Ascending aorta (tissue), 2 donors: ENCODE measurements around the gene CATSPERZ. TPM values are rescaled to one million over a fixed set of nuclear protein-coding genes. Genes with fewer than 3 reads are reported as not detected.
"Not testable (repeated sequence)": the region's sequence is repeated elsewhere in the genome, so short reads cannot be mapped to it uniquely, and the experiment has no call there.

Source experiments
- DNase-seq, 2 donors: peaks; one replicate each; pipeline ENCODE4 v3.0.0-alpha.2; 2019; ENCODE audit warnings: low spot score in 2 of 2
- H3K27ac ChIP-seq, 2 donors: fragments of 200-600 bp; sonication (generic); one replicate each; pipeline ENCODE4 v1.5.1; 2016 to 2017; ENCODE audit warnings: mild to moderate bottlenecking in 1 of 2
- H3K27me3 ChIP-seq: fragments of 200-600 bp; sonication (generic); one replicate; pipeline ENCODE4 v1.5.1; 2017
- H3K36me3 ChIP-seq, 2 donors: fragments of 200-600 bp; sonication (generic); one replicate each; pipeline ENCODE4 v1.5.1; 2016
- H3K4me1 ChIP-seq, 2 donors: fragments of 200-600 bp; sonication (generic); one replicate each; pipeline ENCODE4 v1.5.1; 2016 to 2017; ENCODE audit warnings: mild to moderate bottlenecking in 1 of 2
- H3K4me3 ChIP-seq, 2 donors: fragments of 200-600 bp; sonication (generic); one replicate each; pipeline ENCODE4 v1.5.1; 2016 to 2017; ENCODE audit warnings: mild to moderate bottlenecking in 1 of 2
- H3K9me3 ChIP-seq, 2 donors: fragments of 200-600 bp; sonication (generic); one replicate each; pipeline ENCODE4 v1.5.1; 2016
- CTCF ChIP-seq, 3 experiments: fragments of 200-600 bp in 2 of 3; fragments of 450-650 bp in 1 of 3; sonication (generic) in 2 of 3; IDR thresholded peaks; one replicate each; pipeline ENCODE4 v1.5.1; 2016 to 2019; ENCODE audit warnings: antibody characterized with exemption in 3 of 3, mild to moderate bottlenecking in 1 of 3, moderate library complexity in 1 of 3
- intact Hi-C: fragments of 100-400 bp; cut with DNase I; formaldehyde crosslinking; loops from one replicate; pipeline ENCODE4 v1.15.1; 2023
- total RNA-seq: library from RNA; depleted of rRNA; stranded (reverse); fragments of >200 nt; gene quantifications from one replicate; pipeline ENCODE4 v1.1.0, GENCODE V29; 2016

CATSPERZ gene
- total RNA-seq, 1 donor from 2014 or later: not detected

- Histone ChIP-seq H3K36me3 (no peaks in the 10 kb centered on the region), H3K9me3 (no peaks in the 10 kb centered on the region), H3K4me3 (peak overlapping the region; percentile 72 to 81), H3K27me3 (no peaks in the 10 kb centered on the region), H3K4me1 (peaks cover 3 to 8% of the 10 kb centered on the region in 2 donors), H3K27ac (peak overlapping the region in 1 of 2 donors; percentile 33)
- no peak for TF ChIP-seq CTCF (IDR thresholded peaks at IDR 0.05)
- peak in 1 of 2 donors; percentile 73 for DNase-seq
- intact Hi-C loops: no loop called here
These were observed 6.9 kb downstream of the CATSPERZ start for GRCh38 chr11:64306876-64307622.

GRCh38 chr11:64307795-64308194, 7.6 kb downstream of the CATSPERZ start:
- H3K36me3 ChIP-seq, DNase-seq, H3K27ac ChIP-seq, intact Hi-C loops, H3K27me3 ChIP-seq, H3K4me1 ChIP-seq, H3K9me3 ChIP-seq, H3K4me3 ChIP-seq: not testable (repeated sequence)

DNA sequence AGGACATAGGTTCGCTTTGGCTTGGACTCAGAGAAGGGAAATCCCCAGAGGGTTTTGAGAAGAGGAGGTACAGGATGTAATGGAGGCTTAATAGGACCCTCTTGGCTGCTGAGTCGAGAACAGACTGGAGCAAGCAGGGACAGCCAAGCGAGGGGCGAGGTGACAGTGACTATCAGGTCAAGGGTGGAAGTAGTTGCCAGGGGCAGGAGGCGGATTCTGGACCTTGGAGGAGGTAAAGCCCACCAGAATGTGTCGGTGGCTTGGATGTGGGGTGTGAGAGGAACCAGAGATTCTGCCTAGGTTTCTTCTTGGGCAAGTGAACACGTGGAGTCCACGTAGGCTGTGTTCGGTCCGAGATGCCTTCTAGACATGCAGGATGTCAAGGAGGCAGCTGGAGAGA, 12.8 kb downstream of the CATSPERZ start:
- no peaks in the 10 kb centered on the region for H3K27me3 ChIP-seq
- peaks cover 0 to 5% of the 10 kb centered on the region in 2 donors for H3K4me1 ChIP-seq
- H3K36me3 ChIP-seq: peaks cover 10 to 18% of the 10 kb centered on the region in 2 donors
- intact Hi-C loops: no loop called here
- H3K9me3 ChIP-seq: no peaks in the 10 kb centered on the region
- peak overlapping the region in 1 of 2 donors; percentile 48 for H3K27ac ChIP-seq
- TF ChIP-seq CTCF (IDR thresholded peaks at IDR 0.05): no peak
- no peak for DNase-seq
- no peak overlapping the region for H3K4me3 ChIP-seq

- H3K4me3 ChIP-seq: no peak overlapping the region
- intact Hi-C loops: no loop called here
- H3K4me1 ChIP-seq: peaks cover 0 to 5% of the 10 kb centered on the region in 2 donors
- peak overlapping the region; percentile 48 to 66 for H3K27ac ChIP-seq
- peaks cover 10 to 18% of the 10 kb centered on the region in 2 donors for H3K36me3 ChIP-seq
- no peaks in the 10 kb centered on the region for H3K9me3 ChIP-seq
- peak in 1 of 2 donors; percentile 85 for DNase-seq
- no peak for TF ChIP-seq CTCF (IDR thresholded peaks at IDR 0.05)
- no peaks in the 10 kb centered on the region for H3K27me3 ChIP-seq
These were observed 13.5 kb downstream of the CATSPERZ start for GRCh38 chr11:64313491-64314145.

DNA sequence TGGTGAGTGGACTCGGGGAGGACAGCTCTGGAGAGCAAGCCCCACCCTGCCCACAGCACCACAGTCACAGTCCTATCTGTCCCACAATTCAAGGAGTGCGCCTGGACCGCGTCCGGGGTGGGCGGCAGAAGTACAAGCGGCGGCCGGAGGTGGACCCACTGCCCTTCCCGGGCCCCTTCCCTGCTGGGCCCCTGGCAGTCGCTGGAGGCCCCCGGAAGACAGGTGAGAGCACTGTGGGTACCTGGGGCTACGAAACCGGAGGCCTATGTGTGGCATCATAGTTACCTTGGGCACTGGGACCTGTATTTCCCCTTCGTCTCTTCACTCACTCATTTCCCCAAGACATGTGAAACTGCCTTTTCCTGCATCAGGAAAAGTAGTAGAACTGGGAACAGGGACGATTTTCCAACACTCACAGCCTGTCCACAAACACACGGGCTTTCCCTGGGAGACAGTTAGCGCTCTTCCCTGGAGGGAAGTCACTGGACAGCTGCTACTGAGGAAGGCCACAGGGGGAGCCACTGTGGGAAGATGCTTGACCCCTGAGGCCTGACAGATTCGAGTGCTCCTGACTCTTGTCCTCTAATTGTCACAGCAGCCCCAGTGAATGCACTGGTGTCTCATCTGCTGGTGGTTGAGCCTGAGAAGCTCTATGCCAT, 14.1 kb downstream of the CATSPERZ start:
- Histone ChIP-seq H3K4me1 (peaks cover 4 to 9% of the 10 kb centered on the region in 2 donors), H3K27me3 (no peaks in the 10 kb centered on the region), H3K4me3 (no peak overlapping the region), H3K36me3 (peaks cover 10 to 18% of the 10 kb centered on the region in 2 donors), H3K27ac (peak overlapping the region; percentile 38 to 66), H3K9me3 (no peaks in the 10 kb centered on the region)
- DNase-seq: no peak
- intact Hi-C loops: no loop called here
- no peak for TF ChIP-seq CTCF (IDR thresholded peaks at IDR 0.05)
